Natural killer cell (primary cell): Measurements from ENCODE around the gene NES. TPM values are rescaled to one million over a fixed set of nuclear protein-coding genes. Genes with fewer than 3 reads are reported as not detected.

ENCODE experiments used
- ATAC-seq, 3 donors: fragments of 150-1000 bp in 2 of 3; fragments of 200-7000 bp in 1 of 3; cut with Tn5 transposase; 1 replicate in 1 of 3; 2 replicates in 2 of 3; pipeline ENCODE4 v1.10.0; 2021; ENCODE audit warnings: mild to moderate bottlenecking in 2 of 3, moderate library complexity in 2 of 3
- DNase-seq, 2 donors: peaks; one replicate each; pipeline versions ENCODE4 v3.0.0 to v3.0.0-alpha.2; 2013 to 2021; ENCODE audit warnings: mixed read lengths in 1 of 2
- H3K27ac ChIP-seq: one replicate; pipeline ENCODE4 v1.5.1; 2013; ENCODE audit warnings: mild to moderate bottlenecking, low read length
- H3K27me3 ChIP-seq: one replicate; pipeline ENCODE4 v1.6.1; 2013; ENCODE audit warnings: low read length; ENCODE audit not compliant: control insufficient read depth, insufficient read depth
- H3K36me3 ChIP-seq: one replicate; pipeline ENCODE4 v1.6.1; 2013; ENCODE audit warnings: low read length; ENCODE audit not compliant: control insufficient read depth, insufficient read depth
- H3K4me1 ChIP-seq: one replicate; pipeline ENCODE4 v1.6.1; 2013; ENCODE audit warnings: low read length; ENCODE audit not compliant: control insufficient read depth, insufficient read depth
- H3K4me3 ChIP-seq: one replicate; pipeline ENCODE4 v1.5.1; 2013; ENCODE audit warnings: low read length
- H3K9me3 ChIP-seq: one replicate; pipeline ENCODE4 v1.6.1; 2013; ENCODE audit warnings: low read length; ENCODE audit not compliant: control insufficient read depth, insufficient read depth
- H3K27ac Mint-ChIP-seq, 2 donors: one replicate each; pipeline ENCODE4 v1.8.0; 2022; ENCODE audit warnings: mild to moderate bottlenecking in 2 of 2, mixed read lengths in 2 of 2, moderate library complexity in 1 of 2
- H3K27me3 Mint-ChIP-seq, 2 donors: one replicate each; pipeline ENCODE4 v1.8.0; 2022; ENCODE audit warnings: low read depth in 2 of 2, mixed read lengths in 2 of 2
- H3K36me3 Mint-ChIP-seq: one replicate; pipeline ENCODE4 v1.8.0; 2022; ENCODE audit warnings: mixed read lengths
- H3K4me1 Mint-ChIP-seq, 2 donors: one replicate each; pipeline ENCODE4 v1.8.0; 2022; ENCODE audit warnings: mixed read lengths in 2 of 2
- H3K4me3 Mint-ChIP-seq: one replicate; pipeline ENCODE4 v1.8.0; 2022; ENCODE audit warnings: mild to moderate bottlenecking, moderate library complexity, mixed read lengths
- H3K9me3 Mint-ChIP-seq, 2 donors: one replicate each; pipeline ENCODE4 v1.8.0; 2022; ENCODE audit warnings: mixed read lengths in 2 of 2
- CTCF ChIP-seq: fragments of 200-600 bp; IDR thresholded peaks from one replicate; pipeline ENCODE4 v1.8.0; 2022; ENCODE audit warnings: antibody characterized with exemption
- WGBS: methylation state at CpG from one replicate; pipeline ENCODE4 v1.1.7; 2013; ENCODE audit warnings: missing lambda C conversion rate; ENCODE audit not compliant: insufficient coverage; 5-methylcytosine and 5-hydroxymethylcytosine counted together
- intact Hi-C: fragments of 100-400 bp; cut with micrococcal nuclease; formaldehyde crosslinking; loops from one replicate; pipeline ENCODE4 v1.14.2; 2022
- total RNA-seq, 4 donors: library from RNA; stranded (reverse); fragments of 120-200 nt in 1 of 4; gene quantifications; one replicate each; pipeline versions ENCODE4 v1.2.3 to v1.2.4, GENCODE V29; 2013 to 2022

The NES gene
- total RNA-seq, 3 donors from 2014 or later (not counting 1 experiment from before 2014, with no cell fraction given), result not detected

GRCh38 chr1:156625436-156626078 lies 51.6 kb downstream of the NES start:
- H3K4me1 Mint-ChIP-seq, result peaks cover 7 to 8% of the 10 kb centered on the region in 2 donors
- Histone ChIP-seq H3K4me3 (no peak overlapping the region), H3K4me1 (peaks cover 23% of the 10 kb centered on the region), H3K27ac (no peak overlapping the region), H3K36me3 (no peaks in the 10 kb centered on the region), H3K9me3 (no peaks in the 10 kb centered on the region), H3K27me3 (peaks cover 30% of the 10 kb centered on the region)
- H3K27me3 Mint-ChIP-seq, result peaks cover 51 to 55% of the 10 kb centered on the region in 2 donors
- intact Hi-C loops, result loop anchor here (1.0 to 5.0 kb wide), 3 partner anchors 31 to 100 kb away; partner anchors contain the start of gene NES
- peak; percentile 67 to 85 for DNase-seq
- H3K4me3 Mint-ChIP-seq, result peak overlapping the region; percentile 83
- H3K27ac Mint-ChIP-seq, result no peak overlapping the region
- TF ChIP-seq CTCF, result peak; percentile 91
- no peaks in the 10 kb centered on the region for H3K9me3 Mint-ChIP-seq
- no peaks in the 10 kb centered on the region for H3K36me3 Mint-ChIP-seq
- WGBS, result 3% methylated on average over 45 of the region's 45 CpGs
- ATAC-seq, result peak; percentile 73 to 78 (median 77)

DNA sequence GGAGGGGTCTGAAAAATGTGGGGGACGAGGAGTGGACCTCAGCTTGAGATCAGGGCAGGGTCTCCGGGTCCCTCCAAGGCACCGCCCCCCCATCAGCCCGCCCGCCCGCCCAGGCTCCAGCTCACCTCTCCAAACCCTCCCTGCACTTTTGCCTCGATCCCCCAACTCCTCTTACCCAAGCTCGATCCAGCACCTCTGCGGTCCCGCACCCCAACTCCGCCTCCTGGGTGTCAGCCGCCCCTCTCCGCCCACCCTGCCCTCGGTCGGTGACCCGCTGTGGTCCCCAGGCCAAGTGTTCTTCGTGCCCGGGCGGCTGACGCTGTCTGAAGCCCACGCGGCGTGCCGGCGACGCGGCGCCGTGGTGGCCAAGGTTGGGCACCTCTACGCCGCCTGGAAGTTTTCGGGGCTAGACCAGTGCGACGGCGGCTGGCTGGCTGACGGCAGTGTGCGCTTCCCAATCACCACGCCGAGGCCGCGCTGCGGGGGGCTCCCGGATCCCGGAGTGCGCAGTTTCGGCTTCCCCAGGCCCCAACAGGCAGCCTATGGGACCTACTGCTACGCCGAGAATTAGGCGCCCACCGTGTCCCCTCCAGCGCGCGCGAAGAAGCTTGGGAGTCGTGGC lies 52.3 kb downstream of the NES start:
- DNase-seq (peak in 1 of 2 donors; percentile 29), ATAC-seq (peak in 1 of 3 donors; percentile 24)
- peak overlapping the region; percentile 40 for H3K4me3 Mint-ChIP-seq
- no peaks in the 10 kb centered on the region for H3K9me3 Mint-ChIP-seq
- intact Hi-C loops, result loop anchor here (5.0 kb wide), 1 partner anchor 52 kb away; the partner anchor contains the start of gene NES
- no peaks in the 10 kb centered on the region for H3K36me3 Mint-ChIP-seq
- H3K27me3 Mint-ChIP-seq, result peaks cover 56 to 58% of the 10 kb centered on the region in 2 donors
- Histone ChIP-seq H3K4me1 (peaks cover 23% of the 10 kb centered on the region), H3K36me3 (no peaks in the 10 kb centered on the region), H3K27ac (no peak overlapping the region), H3K9me3 (no peaks in the 10 kb centered on the region), H3K27me3 (peaks cover 30% of the 10 kb centered on the region), H3K4me3 (no peak overlapping the region)
- TF ChIP-seq CTCF, result no peak
- H3K27ac Mint-ChIP-seq, result no peak overlapping the region
- 3% methylated on average over 52 of the region's 55 CpGs for WGBS
- peaks cover 7 to 8% of the 10 kb centered on the region in 2 donors for H3K4me1 Mint-ChIP-seq

DNA sequence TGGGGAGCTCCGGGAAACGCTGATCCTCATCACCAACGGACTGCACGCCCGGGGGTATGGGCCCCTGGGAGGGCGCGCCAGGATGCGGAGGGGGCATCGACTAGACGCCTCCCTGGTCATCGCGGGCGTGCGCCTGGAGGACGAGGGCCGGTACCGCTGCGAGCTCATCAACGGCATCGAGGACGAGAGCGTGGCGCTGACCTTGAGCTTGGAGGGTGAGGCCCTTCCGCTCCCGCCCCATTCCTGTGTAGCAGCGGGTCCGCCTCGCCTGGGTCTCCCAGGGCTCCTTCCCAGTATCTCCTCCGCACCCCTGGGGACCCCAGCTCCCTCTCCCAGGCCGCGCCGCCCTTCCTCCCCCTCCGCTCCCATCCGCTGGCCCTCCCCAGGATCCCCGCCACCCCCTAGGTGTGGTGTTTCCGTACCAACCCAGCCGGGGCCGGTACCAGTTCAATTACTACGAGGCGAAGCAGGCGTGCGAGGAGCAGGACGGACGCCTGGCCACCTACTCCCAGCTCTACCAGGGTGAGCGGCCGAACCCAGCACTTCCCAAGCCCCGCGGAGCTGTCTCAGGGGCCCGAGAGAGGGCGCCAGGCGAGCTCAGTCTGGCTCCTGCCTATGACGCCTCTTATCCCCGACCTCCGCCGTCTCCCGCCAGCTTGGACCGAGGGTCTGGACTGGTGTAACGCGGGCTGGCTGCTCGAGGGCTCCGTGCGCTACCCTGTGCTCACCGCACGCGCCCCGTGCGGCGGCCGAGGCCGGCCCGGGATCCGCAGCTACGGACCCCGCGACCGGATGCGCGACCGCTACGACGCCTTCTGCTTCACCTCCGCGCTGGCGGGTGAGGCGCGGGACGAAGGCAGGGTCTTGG lies 53.0 kb downstream of the NES start:
- H3K4me3 ChIP-seq, result no peak overlapping the region
- ATAC-seq (peak; percentile 42 to 61 (median 51)), DNase-seq (peak in 1 of 2 donors; percentile 61)
- H3K4me1 Mint-ChIP-seq, result peaks cover 7 to 8% of the 10 kb centered on the region in 2 donors
- peak; percentile 9 for TF ChIP-seq CTCF
- no peak overlapping the region for H3K27ac ChIP-seq
- no peaks in the 10 kb centered on the region for H3K36me3 ChIP-seq
- H3K27ac Mint-ChIP-seq, result no peak overlapping the region
- H3K27me3 Mint-ChIP-seq, result peaks cover 61 to 63% of the 10 kb centered on the region in 2 donors
- 2% methylated on average over 87 of the region's 87 CpGs for WGBS
- H3K27me3 ChIP-seq, result peaks cover 30% of the 10 kb centered on the region
- no peaks in the 10 kb centered on the region for H3K36me3 Mint-ChIP-seq
- no peaks in the 10 kb centered on the region for H3K9me3 Mint-ChIP-seq
- H3K4me1 ChIP-seq, result peaks cover 23% of the 10 kb centered on the region
- H3K4me3 Mint-ChIP-seq, result peak overlapping the region; percentile 40
- intact Hi-C loops, result no loop called here
- H3K9me3 ChIP-seq, result no peaks in the 10 kb centered on the region
